ENCODE results near the gene XPNPEP1. TPM values are rescaled to one million over a fixed set of nuclear protein-coding genes. Genes with fewer than 3 reads are reported as not detected.

XPNPEP1 gene
- total and polyA plus RNA-seq, 2 of the 4 experiments (the other 2 are of a cell fraction), result 164 to 311 TPM

DNA sequence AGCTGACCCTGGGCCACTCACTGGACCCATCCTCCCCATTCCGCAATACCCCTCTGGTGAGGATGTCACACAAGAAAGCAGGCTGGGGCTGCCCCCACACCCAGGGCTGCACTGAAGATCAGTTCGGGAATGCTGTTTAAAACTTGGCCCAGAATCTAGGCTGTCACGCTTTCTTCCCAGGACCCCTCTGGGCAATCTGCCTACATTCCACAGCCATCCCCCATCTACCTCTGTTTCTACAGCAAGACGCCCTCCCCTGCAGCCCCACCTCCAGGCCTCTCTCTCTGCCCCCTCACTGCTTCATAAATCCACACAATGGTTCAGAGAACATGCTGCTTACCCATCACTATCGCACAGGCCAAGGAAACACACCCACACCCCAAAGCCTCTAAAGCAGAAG is 36.1 kb downstream of the XPNPEP1 start:
- TF ChIP-seq RCOR1 (IDR thresholded peaks at IDR 0.05; ENCODE audit: insufficient replicate concordance, low read length), result no peak
- no peak for TF ChIP-seq RAD21 (IDR thresholded peaks at IDR 0.05; ENCODE audit: low read length)
- no peak for TF ChIP-seq MAFK (IDR thresholded peaks at IDR 0.05; ENCODE audit: low read depth, low read length)
- no peak for TF ChIP-seq CTCF (conservative IDR thresholded peaks at IDR 0.05; ENCODE audit: low read depth, low read length)
- TF ChIP-seq, protein P1, sequence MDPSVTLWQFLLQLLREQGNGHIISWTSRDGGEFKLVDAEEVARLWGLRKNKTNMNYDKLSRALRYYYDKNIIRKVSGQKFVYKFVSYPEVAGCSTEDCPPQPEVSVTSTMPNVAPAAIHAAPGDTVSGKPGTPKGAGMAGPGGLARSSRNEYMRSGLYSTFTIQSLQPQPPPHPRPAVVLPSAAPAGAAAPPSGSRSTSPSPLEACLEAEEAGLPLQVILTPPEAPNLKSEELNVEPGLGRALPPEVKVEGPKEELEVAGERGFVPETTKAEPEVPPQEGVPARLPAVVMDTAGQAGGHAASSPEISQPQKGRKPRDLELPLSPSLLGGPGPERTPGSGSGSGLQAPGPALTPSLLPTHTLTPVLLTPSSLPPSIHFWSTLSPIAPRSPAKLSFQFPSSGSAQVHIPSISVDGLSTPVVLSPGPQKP (IDR thresholded peaks at IDR 0.05; ENCODE audit: borderline replicate concordance, low read depth, low read length), result no peak
- TF ChIP-seq CEBPB (IDR thresholded peaks at IDR 0.05; ENCODE audit: low read depth, low read length), result peak; percentile 45
- ATAC-seq (ENCODE audit: low read depth) (peak; percentile 15), DNase-seq (peak; percentile 32)
- Histone ChIP-seq H3K4me1 (ENCODE audit: control insufficient read depth, insufficient read depth, low read length) (peaks cover 19% of the 10 kb centered on the region), H3K79me1 (ENCODE audit: low read depth in 1 of 2, low read length in 2 of 2) (peaks cover 14 to 56% of the 10 kb centered on the region in 2 experiments), H3K9ac (ENCODE audit: low read depth, low read length) (no peak overlapping the region), H3K9me3 (ENCODE audit: control insufficient read depth, insufficient read depth, low read length) (no peaks in the 10 kb centered on the region), H3K56ac (ENCODE audit: extremely low read depth, insufficient read depth, low read length) (no peak overlapping the region), H3K14ac (replicated peaks; ENCODE audit: low read depth, low read length) (peak overlapping the region; percentile 36; the same call in 1 of the 2 replicates), H4K91ac (ENCODE audit: insufficient read depth, low read depth, low read length) (no peak overlapping the region; the same call in 1 of the 2 replicates), H4K5ac (ENCODE audit: low read depth, low read length) (no peak overlapping the region; the same call in 1 of the 2 replicates), H3K27me3 (ENCODE audit: control insufficient read depth, insufficient read depth, low read length) (no peaks in the 10 kb centered on the region), H2AK9ac (replicated peaks; ENCODE audit: low read depth, low read length, poor library complexity) (peak overlapping the region; percentile 75), H3K4me2 (ENCODE audit: low read depth, low read length) (no peak overlapping the region), H2BK5ac (ENCODE audit: low read depth, low read length, poor library complexity, severe bottlenecking) (no peak overlapping the region), H4K20me1 (ENCODE audit: insufficient read depth, low read length) (0 out of 2 replicates have a peak, but pooled peaks cover 11% of the 10 kb centered on the region), H3K27ac (ENCODE audit: insufficient read depth, low read length) (peak overlapping the region; percentile 27; the same call in 1 of the 2 replicates), H3K9me1 (ENCODE audit: insufficient read depth, low read length) (peaks cover 11% of the 10 kb centered on the region), H3K4ac (ENCODE audit: low read depth, low read length) (peak overlapping the region; percentile 20; the same call in 1 of the 2 replicates), H2BK120ac (ENCODE audit: low read depth, low read length) (no peak overlapping the region), H3K18ac (ENCODE audit: low read depth, low read length) (no peak overlapping the region), H3K36me3 (ENCODE audit: control insufficient read depth, insufficient read depth, low read length) (peaks cover 42% of the 10 kb centered on the region), H4K8ac (ENCODE audit: low read depth in 2 of 2, low read length in 2 of 2) (no peak overlapping the region; a peak in 1 of 4 replicates), H3K4me3 (ENCODE audit: insufficient read depth, low read depth, low read length) (no peak overlapping the region), H2AFZ (replicated peaks; ENCODE audit: low read length, poor library complexity) (no peak overlapping the region), H2BK15ac (ENCODE audit: low read depth, low read length) (no peak overlapping the region), H2AK5ac (ENCODE audit: low read depth, low read length) (no peak overlapping the region), H2BK20ac (ENCODE audit: low read depth, low read length) (no peak overlapping the region), H3K23ac (ENCODE audit: low read depth, low read length) (0 out of 2 replicates have a peak overlapping the region, but pooled peaks have one; percentile 44)
- dilution Hi-C loops (cut with HindIII; ENCODE audit: low sequenced_read_pairs, unreplicated experiment) (no loop called here), in situ Hi-C loops (cut with MboI; ENCODE audit: low sequenced_read_pairs) (no loop called here), intact Hi-C loops (cut with micrococcal nuclease) (loop anchor here (5.0 kb wide), 1 partner anchor 80 kb away; no protein-coding TSS in a partner anchor)
- no TSS peak for BruUV-seq (replicated peaks)
- ChIA-PET CTCF (no interaction called here), POLR2A (ENCODE audit: unreplicated experiment) (no interaction called here)
- 0% methylated on average over 2 of the region's 5 CpGs; no CpG with 5 or more reads in 1 of the 2 experiments for WGBS, 2 experiments (ENCODE audit: extremely low coverage in 2 of 2, insufficient read length in 1 of 2)

Measured in IMR-90 (cell line).